Astrocyte (in vitro differentiated cells and primary cell): ENCODE data around the gene LEPROT. TPM values are rescaled to one million over a fixed set of nuclear protein-coding genes. Genes with fewer than 3 reads are reported as not detected.

Experiments
- DNase-seq: peaks from one replicate; pipeline ENCODE4 v3.0.0-alpha.2; 2010; ENCODE audit warnings: low read depth
- FAIRE-seq: peaks from 2 replicates; lab custom pipeline; 2011; peaks lifted over from hg19 to GRCh38; lab: Jason Lieb, UNC
- H2AFZ ChIP-seq: 2 replicates; pipeline ENCODE4 v1.6.0; 2012; ENCODE audit warnings: low read depth, low read length, inconsistent platforms
- H3K27ac ChIP-seq: 2 replicates; pipeline ENCODE4 v1.5.1; 2011; ENCODE audit warnings: low read depth, low read length, inconsistent platforms
- H3K27me3 ChIP-seq: 2 replicates; pipeline ENCODE4 v1.6.0; 2011; ENCODE audit warnings: low read length, inconsistent platforms; ENCODE audit not compliant: insufficient read depth
- H3K36me3 ChIP-seq: 2 replicates; pipeline ENCODE4 v1.5.1; 2011; ENCODE audit warnings: low read length, inconsistent platforms; ENCODE audit not compliant: insufficient read depth
- H3K4me1 ChIP-seq: 2 replicates; pipeline ENCODE4 v1.5.1; 2011; ENCODE audit warnings: low read length, inconsistent platforms; ENCODE audit not compliant: insufficient read depth
- H3K4me2 ChIP-seq: 2 replicates; pipeline ENCODE4 v1.6.0; 2012; ENCODE audit warnings: low read length, inconsistent platforms
- H3K4me3 ChIP-seq: 2 replicates; pipeline ENCODE4 v1.5.1; 2011; ENCODE audit warnings: low read depth, mild to moderate bottlenecking, low read length, inconsistent platforms; ENCODE audit not compliant: insufficient read depth
- H3K79me2 ChIP-seq: 2 replicates; pipeline ENCODE4 v1.6.0; 2012; ENCODE audit warnings: mild to moderate bottlenecking, low read length, inconsistent platforms; ENCODE audit not compliant: insufficient read depth
- H3K9ac ChIP-seq: 2 replicates; pipeline ENCODE4 v1.6.0; 2012; ENCODE audit warnings: mild to moderate bottlenecking, low read length, inconsistent platforms
- H3K9me3 ChIP-seq: 2 replicates; pipeline ENCODE4 v1.5.1; 2012; ENCODE audit warnings: low read depth, mild to moderate bottlenecking, low read length, inconsistent platforms; ENCODE audit not compliant: insufficient read depth
- H4K20me1 ChIP-seq: 2 replicates; pipeline ENCODE4 v1.6.0; 2012; ENCODE audit warnings: low read length, inconsistent platforms; ENCODE audit not compliant: insufficient read depth
- H3K27ac Mint-ChIP-seq: one replicate; pipeline ENCODE4 v1.8.0; 2021; ENCODE audit warnings: mild to moderate bottlenecking, mixed read lengths; ENCODE audit not compliant: unreplicated experiment
- H3K27me3 Mint-ChIP-seq: one replicate; pipeline ENCODE4 v1.8.0; 2021; ENCODE audit warnings: low read depth, mixed read lengths; ENCODE audit not compliant: unreplicated experiment
- H3K36me3 Mint-ChIP-seq: one replicate; pipeline ENCODE4 v1.8.0; 2021; ENCODE audit warnings: low read depth, mixed read lengths; ENCODE audit not compliant: unreplicated experiment
- H3K4me1 Mint-ChIP-seq: one replicate; pipeline ENCODE4 v1.8.0; 2021; ENCODE audit warnings: low read depth, mixed read lengths; ENCODE audit not compliant: unreplicated experiment
- H3K4me3 Mint-ChIP-seq: one replicate; pipeline ENCODE4 v1.8.0; 2021; ENCODE audit warnings: mild to moderate bottlenecking, moderate library complexity, mixed read lengths; ENCODE audit not compliant: unreplicated experiment
- H3K9me3 Mint-ChIP-seq: one replicate; pipeline ENCODE4 v1.8.0; 2021; ENCODE audit warnings: mild to moderate bottlenecking, mixed read lengths; ENCODE audit not compliant: unreplicated experiment
- CTCF ChIP-seq: IDR thresholded peaks from 2 replicates; pipeline ENCODE4 v1.5.1; 2011; ENCODE audit warnings: low read depth, mild to moderate bottlenecking, inconsistent platforms, low read length, moderate library complexity; ENCODE audit not compliant: insufficient read depth
- EZH2 ChIP-seq: IDR thresholded peaks from 2 replicates; pipeline ENCODE4 v1.6.1; 2012; ENCODE audit warnings: mild to moderate bottlenecking, low read length, inconsistent platforms; ENCODE audit not compliant: insufficient read depth
- total RNA-seq: library from RNA; stranded (reverse); gene quantifications from 2 replicates; pipeline ENCODE4 v1.2.1, GENCODE V29; 2021

The LEPROT gene
- total RNA-seq, 1 donor from 2014 or later = 99.4 TPM

DNA sequence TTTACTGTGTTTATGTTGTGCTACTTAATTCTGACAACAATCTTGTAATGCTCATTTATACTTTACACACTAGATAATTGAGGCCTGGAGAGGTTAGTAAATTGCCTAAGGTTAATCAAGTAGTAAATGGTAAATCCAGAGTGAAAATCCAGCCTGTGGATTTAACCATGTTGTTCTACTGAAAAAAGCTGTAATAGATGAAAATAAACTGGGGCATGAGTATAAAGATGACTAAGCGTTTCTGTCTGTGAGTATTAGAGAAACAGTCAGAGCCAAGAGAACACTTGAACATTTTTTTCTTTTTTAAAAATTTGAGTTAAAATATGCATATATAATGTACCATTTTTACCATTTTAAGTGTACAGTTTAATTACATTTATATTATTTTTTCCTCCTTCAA, 47.9 kb upstream of the LEPROT start:
- H3K36me3 Mint-ChIP-seq = peaks cover 3% of the 10 kb centered on the region
- peaks cover 4% of the 10 kb centered on the region for H3K27me3 Mint-ChIP-seq
- Histone ChIP-seq H3K4me2 (no peak overlapping the region), H4K20me1 (no peaks in the 10 kb centered on the region), H3K4me3 (no peak overlapping the region), H3K36me3 (no peaks in the 10 kb centered on the region), H2AFZ (peak overlapping the region; percentile 14), H3K9me3 (no peaks in the 10 kb centered on the region), H3K9ac (no peak overlapping the region), H3K27me3 (no peaks in the 10 kb centered on the region), H3K4me1 (no peaks in the 10 kb centered on the region), H3K27ac (no peak overlapping the region), H3K79me2 (no peaks in the 10 kb centered on the region)
- no peak for FAIRE-seq
- peaks cover 2% of the 10 kb centered on the region for H3K9me3 Mint-ChIP-seq
- peak overlapping the region; percentile 56 for H3K27ac Mint-ChIP-seq
- TF ChIP-seq EZH2 = no peak
- no peak for TF ChIP-seq CTCF
- DNase-seq = no peak
- H3K4me1 Mint-ChIP-seq = peaks cover 7% of the 10 kb centered on the region
- no peak overlapping the region for H3K4me3 Mint-ChIP-seq

GRCh38 chr1:65377496-65378246, 42.8 kb upstream of the LEPROT start:
- H3K36me3 ChIP-seq = no peaks in the 10 kb centered on the region
- H2AFZ ChIP-seq = no peak overlapping the region
- peaks cover 2% of the 10 kb centered on the region for H3K4me1 Mint-ChIP-seq
- DNase-seq = no peak
- no peaks in the 10 kb centered on the region for H4K20me1 ChIP-seq
- H3K4me3 Mint-ChIP-seq = no peak overlapping the region
- H3K27ac ChIP-seq = no peak overlapping the region
- no peaks in the 10 kb centered on the region for H3K4me1 ChIP-seq
- no peaks in the 10 kb centered on the region for H3K27me3 ChIP-seq
- no peaks in the 10 kb centered on the region for H3K79me2 ChIP-seq
- TF ChIP-seq EZH2 (no peak), CTCF (no peak)
- H3K27me3 Mint-ChIP-seq = no peaks in the 10 kb centered on the region
- peaks cover 2% of the 10 kb centered on the region for H3K36me3 Mint-ChIP-seq
- no peak overlapping the region for H3K4me3 ChIP-seq
- H3K9ac ChIP-seq = no peak overlapping the region
- H3K27ac Mint-ChIP-seq = no peak overlapping the region
- H3K4me2 ChIP-seq = no peak overlapping the region
- no peaks in the 10 kb centered on the region for H3K9me3 Mint-ChIP-seq
- no peak for FAIRE-seq
- no peaks in the 10 kb centered on the region for H3K9me3 ChIP-seq
